Adrenal gland (tissue), 12 donors: ENCODE data around the gene VGLL2. TPM values are rescaled to one million over a fixed set of nuclear protein-coding genes. Genes with fewer than 3 reads are reported as not detected.

Experiments used
- DNase-seq, 7 donors: peaks; one replicate each; pipeline ENCODE4 v3.0.0-alpha.2; 2019 to 2020
- H3K27ac ChIP-seq, 5 donors: fragments of 200-600 bp; sonication (generic) in 4 of 5; 1 replicate in 3 of 5; 2 replicates in 2 of 5; pipeline versions ENCODE4 v1.5.1 to v1.8.0; 2016 to 2020; ENCODE audit warnings: mild to moderate bottlenecking in 1 of 5
- H3K27me3 ChIP-seq: fragments of 200-600 bp; 2 replicates; pipeline ENCODE4 v1.8.0; 2021
- H3K36me3 ChIP-seq, 2 donors: fragments of 200-600 bp; replicated peaks in 1 of 2; 1 replicate in 1 of 2; 2 replicates in 1 of 2; pipeline versions ENCODE4 v1.5.1 to v1.8.0; 2018 to 2022
- H3K4me1 ChIP-seq, 2 donors: fragments of 200-600 bp; replicated peaks in 1 of 2; 1 replicate in 1 of 2; 2 replicates in 1 of 2; pipeline versions ENCODE4 v1.5.1 to v1.8.0; 2018 to 2021
- H3K4me3 ChIP-seq, 4 donors: fragments of 200-600 bp; sonication (generic) in 3 of 4; one replicate each; pipeline ENCODE4 v1.5.1; 2016 to 2018
- H3K9me3 ChIP-seq, 3 donors: fragments of 200-600 bp; sonication (generic) in 1 of 3; replicated peaks in 1 of 3; 1 replicate in 2 of 3; 2 replicates in 1 of 3; pipeline versions ENCODE4 v1.5.1 to v1.8.0; 2016 to 2021
- CTCF ChIP-seq, 6 experiments: fragments of 450-650 bp in 4 of 6; fragments of 200-600 bp in 2 of 6; sonication (generic) in 1 of 6; IDR thresholded peaks; 1 replicate in 5 of 6; 2 replicates in 1 of 6; pipeline versions ENCODE4 v1.5.1 to v1.8.0; 2016 to 2021; ENCODE audit warnings: antibody characterized with exemption in 6 of 6, mild to moderate bottlenecking in 2 of 6, moderate library complexity in 1 of 6
- POLR2A ChIP-seq, 2 donors: fragments of 450-650 bp; IDR thresholded peaks; one replicate each; pipeline ENCODE4 v1.6.1; 2017; ENCODE audit warnings: antibody characterized with exemption in 2 of 2, mild to moderate bottlenecking in 2 of 2, moderate library complexity in 1 of 2
- WGBS, 4 donors: extraction: QIAGEN DNeasy Blood & Tissue Kit in 2 of 4; methylation state at CpG; one replicate each; pipeline versions ENCODE4 v1.1.5 to v1.1.7; 2013 to 2017; 5-methylcytosine and 5-hydroxymethylcytosine counted together
- intact Hi-C, 2 donors: fragments of 100-400 bp; cut with DNase I; formaldehyde crosslinking; loops; one replicate each; pipeline versions ENCODE4 v1.14.1 to v1.15.0; 2022 to 2023
- polyA plus RNA-seq, 3 donors: library from polyadenylated mRNA; stranded (reverse); fragments of 200-250 nt in 2 of 3; fragments of 350-450 nt in 1 of 3; fragmentation: Illumina TruSeq in 1 of 3; extraction: RNeasy Lipid Tissue Mini Kit (QIAGEN cat#74804) in 1 of 3; gene quantifications; one replicate each; pipeline ENCODE4 v1.2.3, GENCODE V29; 2013 to 2014
- total RNA-seq, 9 donors: library from RNA; depleted of rRNA in 4 of 9; stranded (reverse); fragments of >200 nt in 4 of 9; fragments of 120-200 nt in 1 of 9; fragmentation: NEBNext Ultra II Directional in 1 of 9; extraction: Animal tissue kit (Norgen Biotek cat#: 25700) in 1 of 9; gene quantifications; one replicate each; pipeline versions ENCODE4 v1.1.0 to v1.2.4, GENCODE V29; 2013 to 2023
- donor health status: healthy with polysubstance abuse.
- donor health status: Bipolar disorder and iron deficiency.
- donor health status: DM: yes; HTN: yes; CAD: no.
- donor health status: DM: no; HTN: no; CAD: no.
- donor health status: DM: no; HTN: no; CAD: no.
- donor health status: DM: yes; HTN: yes; CAD: no.

Gene VGLL2
- total and polyA plus RNA-seq, 12 donors: not detected

GRCh38 chr6:117262799-117263198 lies 2.6 kb upstream of the VGLL2 start:
- no peaks in the 10 kb centered on the region for H3K36me3 ChIP-seq
- peaks cover 49% of the 10 kb centered on the region for H3K27me3 ChIP-seq
- H3K4me1 ChIP-seq: peaks cover 8 to 15% of the 10 kb centered on the region in 2 donors
- TF ChIP-seq POLR2A (IDR thresholded peaks at IDR 0.05) (no peak), CTCF (IDR thresholded peaks at IDR 0.05) (no peak)
- 28 to 34% (median 30%) methylated on average over 8 of the region's 8 CpGs for WGBS, 4 donors
- no peak for DNase-seq
- H3K9me3 ChIP-seq: no peaks in the 10 kb centered on the region
- H3K27ac ChIP-seq: no peak overlapping the region
- H3K4me3 ChIP-seq: no peak overlapping the region
- intact Hi-C loops: no loop called here

DNA sequence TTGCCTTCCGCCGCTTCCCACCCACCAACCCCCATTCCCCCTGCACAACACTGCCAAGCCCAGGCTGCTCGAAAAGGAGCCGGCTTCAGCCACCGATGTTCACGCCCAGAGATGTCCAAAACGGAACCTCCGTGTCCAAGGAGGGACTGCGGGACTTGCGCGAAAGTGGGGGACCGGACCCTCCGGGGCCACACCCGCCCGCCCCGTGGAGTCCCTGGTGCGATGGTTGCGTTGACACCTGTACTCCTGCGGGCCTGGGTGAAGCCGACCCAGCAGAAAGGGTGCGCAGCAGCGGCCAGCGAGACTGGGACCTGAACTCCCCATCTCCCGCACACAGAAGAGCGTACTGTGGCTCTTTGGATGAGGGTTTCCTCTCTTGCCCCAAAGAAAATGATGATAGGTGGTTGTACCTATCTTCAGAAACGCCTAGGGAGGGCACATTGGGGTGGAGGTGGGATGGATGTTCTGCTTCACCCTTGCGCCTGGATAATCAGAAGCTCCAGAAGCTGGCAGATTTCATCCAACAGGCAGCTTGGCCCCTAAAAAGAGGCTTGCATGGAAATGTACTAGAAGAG lies 1.9 kb upstream of the VGLL2 start:
- WGBS, 4 donors: 9 to 22% (median 10%) methylated on average over 9 to 27 of the region's 27 CpGs
- peaks cover 8 to 15% of the 10 kb centered on the region in 2 donors for H3K4me1 ChIP-seq
- no peak for TF ChIP-seq POLR2A (IDR thresholded peaks at IDR 0.05)
- TF ChIP-seq CTCF (IDR thresholded peaks at IDR 0.05): no peak
- peaks cover 55% of the 10 kb centered on the region for H3K27me3 ChIP-seq
- no peaks in the 10 kb centered on the region for H3K9me3 ChIP-seq
- no peak overlapping the region for H3K27ac ChIP-seq
- DNase-seq: no peak
- no peak overlapping the region for H3K4me3 ChIP-seq
- intact Hi-C loops: no loop called here
- no peaks in the 10 kb centered on the region for H3K36me3 ChIP-seq

DNA sequence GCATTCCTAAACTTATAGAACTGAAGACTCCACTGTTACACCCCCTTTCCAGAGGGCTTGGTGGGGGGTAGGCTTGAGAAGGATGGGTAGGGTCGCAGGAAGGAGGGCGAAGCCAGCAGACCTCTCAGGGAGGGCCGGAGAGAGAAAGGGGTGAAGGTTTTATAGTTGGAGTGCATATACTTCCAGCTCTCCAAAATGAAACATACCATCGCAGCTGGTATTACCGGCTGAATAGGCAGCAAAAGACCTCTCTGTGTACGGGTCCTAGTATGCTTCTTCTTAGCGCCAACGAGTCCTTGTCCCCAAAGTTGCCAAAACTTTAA lies 1.0 kb upstream of the VGLL2 start:
- intact Hi-C loops: no loop called here
- no peak overlapping the region for H3K27ac ChIP-seq
- H3K4me1 ChIP-seq: peaks cover 8 to 15% of the 10 kb centered on the region in 2 donors
- H3K4me3 ChIP-seq: peak overlapping the region in 2 of 4 donors; percentile 10 to 52
- H3K9me3 ChIP-seq: no peaks in the 10 kb centered on the region
- 2 to 7% (median 3%) methylated on average over 8 of the region's 8 CpGs for WGBS, 4 donors
- H3K27me3 ChIP-seq: peaks cover 64% of the 10 kb centered on the region
- no peak for DNase-seq
- TF ChIP-seq POLR2A (IDR thresholded peaks at IDR 0.05): no peak
- no peak for TF ChIP-seq CTCF (IDR thresholded peaks at IDR 0.05)
- H3K36me3 ChIP-seq: no peaks in the 10 kb centered on the region

GRCh38 chr6:117264692-117265409 lies 507 bp upstream of the VGLL2 start:
- Histone ChIP-seq H3K4me3 (peak overlapping the region in 2 of 4 donors; percentile 10 to 52), H3K27ac (no peak overlapping the region), H3K36me3 (no peaks in the 10 kb centered on the region), H3K4me1 (peaks cover 8 to 16% of the 10 kb centered on the region in 2 donors), H3K9me3 (no peaks in the 10 kb centered on the region), H3K27me3 (peaks cover 69% of the 10 kb centered on the region)
- intact Hi-C loops: no loop called here
- 1 to 3% (median 1%) methylated on average over 39 of the region's 39 CpGs for WGBS, 4 donors
- no peak for DNase-seq
- TF ChIP-seq POLR2A (IDR thresholded peaks at IDR 0.05) (no peak), CTCF (IDR thresholded peaks at IDR 0.05) (no peak)
